ENCODE data around the gene CDC14A.
"Not testable (repeated sequence)": the region's sequence is repeated elsewhere in the genome, so short reads cannot be mapped to it uniquely, and the experiment has no call there.

The CDC14A gene

DNA sequence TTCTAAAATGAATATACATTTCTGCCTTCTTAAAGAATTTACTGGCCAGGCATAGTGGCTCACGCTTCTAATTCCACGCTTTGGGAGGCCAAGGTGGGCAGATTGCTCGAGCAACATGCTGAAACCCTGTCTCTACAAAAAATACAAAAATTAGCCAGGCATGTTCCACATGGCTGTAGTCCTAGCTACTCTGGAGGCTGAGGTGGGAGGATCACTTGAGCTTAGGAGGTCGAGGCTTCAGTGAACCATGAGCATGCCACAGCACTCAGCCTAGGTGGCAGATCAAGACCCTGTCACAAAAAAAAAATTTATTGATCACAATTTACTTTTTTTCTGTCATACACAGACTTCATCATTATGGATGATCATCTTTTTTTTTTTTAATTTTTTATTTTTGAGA is 11.5 kb downstream of the CDC14A start:
- DNase-seq, result no peak

DNA sequence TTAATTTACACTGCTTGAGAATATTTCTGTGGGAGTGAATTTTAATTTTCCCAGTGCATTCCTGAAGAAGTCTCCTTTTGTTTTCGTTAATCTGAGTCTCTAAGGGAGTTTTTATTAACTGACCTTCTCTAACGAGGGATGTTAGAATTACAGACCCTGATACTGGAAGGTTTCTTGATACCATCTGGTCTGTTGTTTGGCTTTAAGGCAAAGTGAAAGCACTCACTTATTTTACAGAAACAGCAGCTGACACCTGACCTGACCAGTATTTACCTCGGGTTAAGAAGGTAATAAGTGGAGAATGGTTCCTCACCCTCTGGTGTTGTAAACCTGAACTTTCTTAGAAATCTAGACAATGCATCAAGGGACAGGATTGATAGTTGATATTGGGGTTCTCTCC is 12.4 kb downstream of the CDC14A start:
- DNase-seq, result no peak

DNA sequence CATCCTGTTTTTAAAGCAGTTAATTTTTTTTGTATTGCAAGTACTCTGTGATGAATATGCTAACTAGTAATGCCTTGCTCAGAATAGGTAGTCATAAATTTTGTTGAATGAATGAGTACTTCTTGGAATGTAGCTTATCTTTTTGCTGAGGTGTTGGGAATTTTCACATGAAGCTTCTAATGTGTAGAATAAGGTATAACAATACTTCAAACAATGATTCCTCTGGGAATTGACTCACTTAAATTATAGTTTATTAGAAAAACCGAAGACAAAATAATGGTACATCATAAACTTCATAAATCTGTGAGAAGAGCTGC is 13.9 kb downstream of the CDC14A start:
- no peak for DNase-seq

DNA sequence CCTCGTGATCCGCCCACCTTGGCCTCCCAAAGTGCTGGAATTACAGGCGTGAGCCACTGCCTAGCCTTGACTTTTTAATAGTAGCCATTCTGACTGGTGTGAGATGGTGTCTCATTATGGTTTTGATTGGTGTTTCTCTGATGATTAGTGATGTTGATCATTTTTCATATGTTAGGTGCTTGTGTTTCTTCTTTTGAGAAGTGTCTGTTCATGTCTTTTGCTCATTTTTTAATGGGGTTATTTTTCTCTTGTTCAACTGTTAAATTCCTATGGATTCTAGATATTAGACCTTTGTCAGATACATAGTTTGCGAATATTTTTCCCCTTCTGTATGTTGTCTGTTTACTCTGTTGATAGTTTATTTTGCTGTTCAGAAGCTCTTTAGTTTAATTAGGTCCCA is 17.0 kb downstream of the CDC14A start:
- not testable (repeated sequence) for DNase-seq

DNA sequence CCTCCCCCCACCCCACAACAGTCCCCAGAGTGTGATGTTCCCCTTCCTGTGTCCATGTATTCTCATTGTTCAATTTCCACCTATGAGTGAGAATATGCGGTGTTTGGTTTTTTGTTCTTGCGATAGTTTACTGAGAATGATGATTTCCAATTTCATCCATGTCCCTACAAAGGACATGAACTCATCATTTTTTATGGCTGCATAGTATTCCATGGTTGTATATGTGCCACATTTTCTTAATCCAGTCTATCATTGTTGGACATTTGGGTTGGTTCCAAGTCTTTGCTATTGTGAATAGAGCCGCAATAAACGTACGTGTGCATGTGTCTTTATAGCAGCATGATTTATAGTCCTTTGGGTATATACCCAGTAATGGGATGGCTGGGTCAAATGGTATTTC is 21.6 kb downstream of the CDC14A start:
- not testable (repeated sequence) for DNase-seq

DNA sequence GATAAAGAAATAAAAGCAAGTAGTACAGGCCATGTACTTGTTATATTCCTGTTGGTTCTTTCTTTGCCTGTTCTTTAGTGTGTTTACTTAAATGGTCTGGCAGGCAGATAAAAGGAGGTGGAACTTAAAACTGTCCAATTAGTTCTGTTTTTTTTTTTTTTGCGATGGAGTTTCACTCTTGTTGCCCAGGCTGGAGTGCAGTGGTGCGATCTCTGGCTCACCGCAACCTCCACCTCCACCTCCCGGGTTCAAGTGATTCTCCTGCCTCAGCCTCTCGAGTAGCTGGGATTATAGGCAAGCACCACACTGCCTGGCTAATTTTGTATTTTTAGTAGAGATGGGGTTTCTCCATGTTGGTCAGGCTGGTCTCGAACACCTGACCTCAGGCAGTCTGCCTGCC is 24.6 kb downstream of the CDC14A start:
- not testable (repeated sequence) for DNase-seq

DNA sequence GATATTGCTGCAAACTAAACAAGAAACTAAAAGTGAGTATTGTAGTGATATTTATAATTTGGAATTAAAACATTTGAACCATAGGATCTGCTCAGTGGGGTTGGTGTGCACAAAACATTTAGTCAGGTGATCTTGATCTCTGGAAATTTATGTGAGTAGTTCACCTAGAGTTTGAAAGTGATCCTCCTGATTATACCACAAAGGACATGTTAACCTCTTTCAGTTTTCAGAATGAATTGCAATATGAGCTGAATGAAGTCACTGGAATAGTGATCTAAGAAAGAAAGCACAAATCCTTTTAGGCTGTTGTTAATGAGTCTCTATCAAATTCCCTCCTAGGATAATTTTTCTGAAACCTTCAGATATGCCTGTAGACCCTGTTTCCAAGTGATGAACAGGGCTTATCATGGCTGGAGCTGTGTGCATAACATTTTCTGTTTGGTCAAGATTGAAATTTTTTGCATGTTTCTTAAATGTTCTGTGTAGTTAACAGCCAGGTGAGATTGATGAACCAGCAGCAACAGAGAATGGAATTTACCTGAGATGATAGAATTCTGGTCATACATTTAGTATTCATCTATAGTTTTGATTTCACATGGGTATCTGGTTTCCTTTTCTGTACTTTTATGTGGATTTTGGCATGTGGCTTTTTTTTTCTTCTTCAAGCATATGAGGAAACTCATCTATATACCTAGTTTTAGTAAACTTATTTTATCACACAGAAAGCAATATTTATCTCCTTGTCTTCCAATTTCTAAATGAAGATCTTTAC is 25.5 kb downstream of the CDC14A start:
- peak; percentile 81 for DNase-seq

DNA sequence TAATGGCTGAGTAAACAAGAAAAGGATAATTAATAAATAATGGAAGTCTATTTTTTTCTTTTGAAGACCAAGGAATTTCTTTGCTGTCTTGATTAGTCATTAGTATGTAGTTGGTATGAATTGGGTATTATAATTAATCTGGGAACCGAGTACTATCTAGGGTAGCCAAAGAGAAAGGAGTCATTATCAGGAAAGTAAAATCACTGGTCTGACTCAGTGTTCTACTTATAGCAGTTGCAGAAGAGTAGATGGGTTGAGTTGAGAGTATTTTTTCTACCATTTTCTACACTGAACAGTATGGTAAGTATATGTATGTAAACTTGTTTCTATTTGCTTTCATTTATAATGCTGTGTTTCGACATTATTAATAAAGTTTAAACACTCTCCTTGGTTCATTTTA is 26.6 kb downstream of the CDC14A start:
- DNase-seq, result no peak

DNA sequence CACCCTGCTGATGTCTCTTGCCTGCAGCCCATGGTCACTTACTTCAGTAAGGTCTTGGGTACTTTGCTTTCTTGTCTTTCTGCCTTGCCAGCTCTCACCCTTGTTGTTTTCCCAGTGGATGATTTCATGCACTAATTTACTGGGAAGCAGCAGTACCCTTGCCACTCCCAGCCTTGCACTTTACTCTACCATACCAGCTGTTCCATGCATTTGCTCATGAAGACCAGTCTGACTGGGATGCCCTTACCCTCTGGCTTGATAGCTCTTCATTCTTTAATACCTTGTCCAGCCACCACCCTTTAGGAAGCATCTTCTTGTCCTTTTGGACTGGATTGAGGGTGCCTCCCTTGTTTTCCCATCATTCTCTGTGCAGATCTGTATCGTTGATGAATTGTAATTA is 28.3 kb downstream of the CDC14A start:
- DNase-seq, result no peak

DNA sequence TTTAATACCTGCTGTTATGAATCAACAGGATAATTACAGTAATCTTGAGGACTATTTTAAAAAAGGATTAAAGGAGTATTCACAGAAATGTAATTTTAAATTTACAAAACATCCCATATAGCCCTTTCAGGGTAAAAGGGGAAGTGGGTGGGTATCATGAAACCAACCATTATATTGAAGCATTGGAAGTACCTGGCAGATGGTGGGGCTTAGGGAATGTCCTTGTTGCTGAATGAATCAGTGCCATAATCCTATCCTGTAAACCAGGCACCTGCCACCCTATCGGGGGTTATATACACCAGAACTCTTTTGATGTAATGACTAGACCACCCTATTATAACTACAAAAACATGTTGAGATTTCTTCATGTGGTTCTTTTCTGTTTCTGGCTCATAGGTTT is 30.4 kb downstream of the CDC14A start:
- no peak for DNase-seq

DNA sequence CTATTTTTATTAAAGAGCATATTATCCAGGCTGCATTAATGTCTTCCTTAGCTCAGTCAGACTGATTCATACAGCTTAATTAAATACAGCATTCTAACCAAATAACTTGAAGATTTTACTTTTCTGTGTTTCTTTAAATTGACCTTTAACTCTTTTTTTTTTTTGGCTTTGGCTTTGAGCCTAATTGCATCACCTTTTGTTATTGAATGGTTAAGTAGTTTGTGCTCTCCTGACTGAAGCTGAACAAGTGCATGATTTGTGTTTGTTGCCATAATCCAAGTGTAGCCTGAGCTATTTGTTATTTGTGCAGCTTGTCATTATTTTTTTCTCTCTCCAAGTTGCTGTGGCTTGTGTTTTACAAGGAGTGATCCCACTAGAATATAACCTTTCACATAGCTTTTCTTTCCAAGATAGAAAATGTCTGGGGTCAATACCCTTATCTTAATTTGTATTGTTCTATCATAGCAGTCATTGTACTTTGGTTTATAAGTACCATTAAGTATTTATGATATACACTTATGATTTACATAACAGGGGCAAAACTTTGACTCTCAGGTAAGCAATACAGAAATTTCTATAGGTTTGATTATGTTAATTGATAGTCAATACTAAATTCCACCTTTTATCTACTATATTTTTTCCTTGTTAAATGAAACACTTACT is 31.6 kb downstream of the CDC14A start:
- DNase-seq, result no peak

DNA sequence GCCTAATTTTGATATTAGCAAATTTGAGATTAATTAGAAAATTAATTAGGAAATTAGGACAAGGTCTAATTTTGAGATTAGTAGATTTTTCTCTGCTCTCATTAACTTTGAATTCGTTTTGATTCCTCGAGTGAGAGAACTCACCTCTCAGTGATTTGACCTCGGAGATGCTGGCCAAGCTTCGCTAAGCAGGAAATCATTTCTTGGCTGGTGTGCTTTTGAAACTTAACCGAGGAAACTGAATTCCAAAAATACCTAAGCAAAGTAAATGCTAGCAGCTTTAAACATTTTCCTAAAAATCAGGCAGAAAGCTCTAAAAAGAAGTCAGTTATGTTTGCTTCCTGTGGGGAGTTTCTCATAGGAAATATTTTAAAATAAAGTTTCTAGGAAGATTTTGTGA is 34.9 kb downstream of the CDC14A start:
- no peak for DNase-seq

DNA sequence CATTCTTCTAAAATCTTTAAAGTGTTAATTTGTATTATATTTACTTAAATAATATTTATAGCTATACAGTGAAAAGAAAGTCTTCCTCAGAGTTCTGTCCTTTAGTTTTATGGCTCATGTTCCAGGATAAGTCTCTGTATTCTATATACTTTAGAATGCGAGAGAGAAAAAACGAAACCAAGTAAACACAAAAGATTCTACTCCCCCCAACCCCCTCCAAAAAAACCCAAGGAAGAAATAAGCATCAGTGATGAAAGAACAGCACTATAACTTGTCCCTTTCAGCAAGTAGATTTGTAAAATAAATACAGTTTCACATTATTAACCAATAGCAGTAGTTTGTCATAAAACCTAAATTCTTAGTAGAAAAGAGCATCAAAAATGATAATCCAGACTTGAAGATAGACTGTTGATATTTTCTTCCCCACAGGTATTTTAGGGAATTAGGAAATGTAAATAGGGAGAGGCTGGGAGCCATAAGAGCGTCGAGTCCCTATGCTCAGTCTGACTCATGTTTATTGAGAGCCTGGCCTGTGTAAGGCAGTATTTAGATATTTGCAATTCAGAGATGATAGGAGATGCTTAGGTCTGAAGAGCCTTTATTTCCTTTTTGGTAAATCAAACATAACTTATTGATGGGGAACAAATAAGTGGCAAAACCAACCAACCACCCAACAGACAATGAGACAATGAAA is 35.5 kb downstream of the CDC14A start:
- DNase-seq, result no peak

DNA sequence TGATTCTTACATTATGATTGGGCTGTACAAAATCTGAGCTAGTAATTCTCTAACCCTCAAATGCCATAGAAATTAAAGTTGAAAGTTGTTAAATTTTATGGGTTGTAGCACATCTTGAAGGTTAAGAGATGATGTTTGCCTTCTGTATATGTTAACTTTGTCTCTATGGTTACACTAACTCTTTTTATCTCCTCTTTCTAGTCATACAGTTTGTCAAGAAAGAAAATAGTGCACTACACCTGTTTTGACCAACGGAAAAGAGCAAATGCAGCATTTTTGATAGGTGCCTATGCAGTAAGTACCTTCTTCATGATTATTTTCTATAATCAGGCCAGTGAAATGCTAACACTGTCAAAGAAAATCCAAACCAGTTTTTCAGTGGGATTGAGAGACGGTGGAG is 38.2 kb downstream of the CDC14A start:
- DNase-seq, result no peak

DNA sequence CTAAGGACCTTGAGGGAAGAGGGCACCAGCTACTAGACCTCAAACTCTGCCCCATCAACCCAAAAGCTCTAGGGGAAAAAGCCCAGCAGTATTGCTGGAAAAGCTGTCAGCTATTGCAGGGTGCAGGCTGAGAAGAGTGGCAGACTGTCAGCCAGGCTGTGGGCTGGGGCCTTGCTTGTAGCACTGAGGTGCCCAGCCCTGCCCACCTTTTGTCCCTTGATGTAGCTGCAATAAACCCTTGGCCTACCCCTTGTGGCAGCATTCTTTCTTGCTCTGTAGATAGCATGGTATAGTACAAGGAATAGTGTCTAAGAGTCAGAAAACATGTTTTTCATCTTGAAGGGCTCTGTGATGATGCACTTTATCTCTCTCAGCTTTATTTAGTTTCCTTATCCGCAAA is 39.4 kb downstream of the CDC14A start:
- DNase-seq, result no peak

DNA sequence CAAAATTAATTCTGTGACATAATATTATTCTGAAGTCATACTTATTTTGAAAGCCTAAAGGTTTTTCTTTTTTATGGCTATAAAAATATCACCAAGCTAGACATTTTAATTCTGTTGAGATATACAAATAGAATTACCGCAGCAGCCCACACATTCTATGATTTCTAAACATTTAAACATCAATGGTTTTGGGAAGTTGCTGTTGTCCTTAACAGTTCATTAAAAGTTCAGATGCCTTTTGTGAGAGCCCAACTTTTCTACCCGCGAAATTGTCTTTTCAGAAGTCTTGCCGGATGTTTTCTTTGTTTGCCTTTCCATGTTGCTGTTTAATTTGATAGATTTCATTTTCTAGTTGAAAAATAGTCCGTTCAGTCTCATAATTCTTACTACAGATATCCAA is 40.5 kb downstream of the CDC14A start:
- no peak for DNase-seq

DNA sequence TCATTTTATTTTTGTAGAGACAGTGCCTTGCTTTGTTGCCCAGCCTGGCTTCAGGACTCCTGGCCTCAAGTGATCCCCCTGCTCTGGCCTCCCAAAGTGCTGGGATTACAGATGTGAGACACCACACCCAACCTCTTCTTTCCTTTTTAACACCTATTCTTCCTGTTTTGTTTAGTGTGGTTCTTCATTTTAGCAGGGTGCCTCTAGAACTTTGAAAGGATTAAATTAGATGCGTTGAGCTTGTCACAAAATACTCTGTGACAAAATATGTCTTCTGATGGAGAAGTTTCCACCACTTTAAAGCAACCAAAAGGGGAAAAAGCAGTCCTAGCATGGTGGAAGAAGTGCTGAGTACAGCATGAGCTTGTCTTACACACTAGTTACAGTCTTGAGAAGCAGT is 42.0 kb downstream of the CDC14A start:
- peak; percentile 26 for DNase-seq

DNA sequence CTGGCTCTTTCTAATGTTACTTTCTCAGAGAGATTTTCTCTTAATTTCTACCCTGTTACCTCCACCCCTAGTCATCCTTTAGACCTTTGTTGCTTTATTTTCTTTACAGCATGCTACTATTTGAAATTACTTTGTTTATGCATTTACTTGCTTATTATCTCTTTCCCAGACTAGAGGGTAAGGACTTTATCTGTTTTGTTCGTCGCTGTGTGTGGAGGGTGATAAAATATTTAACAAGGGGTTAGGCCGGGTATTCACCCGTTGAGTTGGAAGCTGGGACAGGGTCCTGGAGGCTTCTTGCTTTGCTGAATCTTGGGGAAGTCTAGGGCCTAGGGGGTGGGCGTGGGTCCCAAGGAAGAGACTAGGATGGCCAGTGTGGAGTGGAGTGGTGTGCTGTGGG is 43.6 kb downstream of the CDC14A start:
- DNase-seq, result no peak

DNA sequence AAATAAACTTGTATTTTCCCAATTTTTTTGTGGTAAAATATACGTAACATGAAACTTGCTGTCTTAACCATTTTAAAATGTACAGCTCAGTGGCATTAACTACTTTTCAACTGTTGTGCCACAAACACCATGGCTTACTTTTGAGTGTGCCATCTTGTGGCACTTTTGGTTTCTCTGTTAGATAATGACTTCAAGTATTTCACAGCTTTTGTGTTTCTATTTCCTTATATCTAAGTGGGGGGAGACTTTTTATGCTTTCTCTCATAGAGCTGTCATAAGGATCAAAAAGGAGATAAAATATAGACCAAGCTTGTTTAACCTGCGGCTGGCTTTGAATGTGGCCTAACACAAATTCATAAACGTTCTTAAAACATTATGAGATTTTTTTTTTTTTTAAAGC is 44.3 kb downstream of the CDC14A start:
- DNase-seq, result peak; percentile 57

DNA sequence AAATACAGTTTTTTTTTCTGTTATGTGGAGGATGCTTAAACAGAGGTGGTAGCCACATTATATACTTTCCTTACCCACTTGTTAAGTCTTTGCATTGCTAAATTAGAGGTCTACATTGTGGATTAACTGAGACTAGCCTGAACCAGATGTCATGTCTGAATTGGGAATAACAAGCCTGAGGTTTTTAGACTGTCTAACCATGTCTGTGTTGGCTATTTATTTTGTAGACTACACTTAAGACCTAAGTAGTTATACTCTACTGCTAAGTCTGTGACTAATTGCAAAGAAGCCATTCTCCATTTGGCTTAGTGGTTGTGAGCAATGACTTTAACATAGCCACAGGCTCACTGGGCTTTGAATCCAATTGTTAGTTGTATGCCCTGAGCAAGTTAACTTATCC is 45.4 kb downstream of the CDC14A start:
- peak; percentile 26 for DNase-seq

DNA sequence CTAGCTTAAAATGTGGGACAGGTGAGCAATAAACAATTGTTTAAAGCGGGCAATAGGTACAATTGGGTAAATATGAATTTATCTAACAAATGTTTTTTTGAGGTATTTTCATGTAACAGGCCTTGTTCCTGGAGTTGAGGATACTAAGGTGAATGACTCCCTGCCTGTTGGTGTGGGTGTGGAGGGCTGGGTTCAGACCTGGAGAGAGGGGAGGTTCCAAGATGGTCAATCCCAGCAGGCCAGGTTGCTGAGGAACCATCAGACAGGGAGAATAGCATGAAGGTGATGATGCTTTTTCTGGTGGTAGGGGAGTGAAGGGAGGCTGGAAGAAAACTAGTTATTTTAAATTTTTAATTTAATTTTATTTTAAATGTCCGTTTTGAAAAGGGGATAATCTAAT is 46.3 kb downstream of the CDC14A start:
- DNase-seq, result no peak

DNA sequence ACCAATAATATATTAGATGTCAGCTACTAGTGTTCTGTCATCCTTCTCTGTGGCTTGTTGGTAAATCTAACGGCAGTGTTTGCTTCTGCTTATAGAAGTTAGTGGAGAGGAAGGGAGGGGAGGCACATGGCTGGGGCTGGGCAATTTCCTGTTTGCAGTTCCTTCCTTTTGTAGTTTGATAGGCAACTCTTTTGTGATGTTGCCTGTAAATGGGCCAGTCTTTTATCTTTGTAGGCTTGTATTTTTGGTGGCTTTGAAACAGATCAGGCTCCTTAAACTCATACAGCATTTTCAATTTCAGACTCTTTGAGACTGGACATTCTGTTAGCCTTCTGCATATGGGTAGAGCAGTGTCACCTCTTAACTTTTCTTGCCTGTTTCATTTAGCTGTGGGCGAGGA is 48.1 kb downstream of the CDC14A start:
- peak; percentile 68 for DNase-seq

DNA sequence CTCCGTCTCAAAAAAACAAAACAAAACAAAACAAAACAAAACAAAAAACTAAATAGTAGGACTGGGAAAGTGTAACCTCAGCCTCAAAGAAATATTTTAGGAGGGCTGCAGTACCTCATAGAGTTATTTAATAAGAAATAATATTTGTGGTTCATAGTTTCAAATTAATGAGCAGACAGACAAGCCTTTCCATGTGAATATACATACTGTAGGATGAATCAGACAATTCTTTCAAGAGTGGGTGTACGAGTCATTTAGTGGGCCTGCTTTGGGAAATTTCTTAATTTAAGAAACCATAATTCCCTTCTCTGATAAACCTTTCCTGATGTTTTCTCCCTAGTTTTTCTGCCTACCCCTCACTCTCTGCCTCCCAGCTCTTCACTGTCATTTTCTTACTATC is 52.5 kb downstream of the CDC14A start:
- DNase-seq, result no peak

DNA sequence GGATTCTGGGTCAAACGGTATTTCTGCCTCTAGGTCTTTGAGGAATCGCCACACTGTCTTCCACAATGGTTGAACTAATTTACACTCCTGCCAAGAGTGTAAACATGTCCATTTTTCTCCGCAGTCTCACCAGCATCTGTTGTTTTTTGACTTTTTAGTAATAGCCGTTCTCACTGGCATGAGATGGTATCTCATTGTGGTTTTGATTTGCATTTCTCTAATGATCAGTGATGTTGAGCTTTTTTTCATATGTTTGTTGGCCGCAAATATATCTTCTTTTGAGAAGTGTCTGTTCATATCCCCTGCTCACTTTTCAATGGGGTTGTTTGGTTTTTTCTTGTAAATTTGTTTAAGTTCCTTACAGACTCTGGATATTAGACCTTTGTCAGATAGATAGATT is 53.6 kb downstream of the CDC14A start:
- DNase-seq, result not testable (repeated sequence)

Measured in activated CD4-positive, alpha-beta T cell treated with anti-CD3 and anti-CD28 coated beads, Interleukin-10, Interleukin-2, amounts not matched to agents 100 ng/mL and 50 ng/mL, durations not matched to agents 16 hours and 8 hours (primary cell).